Gastroesophageal sphincter (tissue), 4 donors: ENCODE measurements around the gene GNB5. TPM values are rescaled to one million over a fixed set of nuclear protein-coding genes. Genes with fewer than 3 reads are reported as not detected.
A peak's percentile ranks its signal among the peaks of the same experiment; 100 is the strongest.

Experiments
- ATAC-seq: fragments of 150-250 bp; one replicate; pipeline ENCODE4 v1.9.1; 2016; ENCODE audit warnings: mild to moderate bottlenecking, moderate library complexity
- H3K27ac ChIP-seq, 4 donors: fragments of 200-600 bp; sonication (generic) in 3 of 4; 1 replicate in 3 of 4; 2 replicates in 1 of 4; pipeline ENCODE4 v1.5.1; 2016 to 2019
- H3K27me3 ChIP-seq: fragments of 200-600 bp; sonication (generic); one replicate; pipeline ENCODE4 v1.5.1; 2019
- H3K36me3 ChIP-seq, 2 donors: fragments of 200-600 bp; sonication (generic); one replicate each; pipeline ENCODE4 v1.5.1; 2019; ENCODE audit warnings: control low read depth in 1 of 2
- H3K4me1 ChIP-seq, 3 donors: fragments of 200-600 bp; sonication (generic); 1 replicate in 2 of 3; 2 replicates in 1 of 3; pipeline ENCODE4 v1.5.1; 2016 to 2019; ENCODE audit warnings: control low read depth in 2 of 3
- H3K4me3 ChIP-seq, 2 donors: fragments of 200-600 bp; sonication (generic); one replicate each; pipeline ENCODE4 v1.5.1; 2019; ENCODE audit warnings: mild to moderate bottlenecking in 1 of 2, moderate library complexity in 1 of 2
- H3K9me3 ChIP-seq, 3 donors: fragments of 200-600 bp; sonication (generic); one replicate each; pipeline ENCODE4 v1.5.1; 2017 to 2019; ENCODE audit warnings: control low read depth in 2 of 3
- CTCF ChIP-seq, 4 experiments: fragments of 200-600 bp in 2 of 4; fragments of 450-650 bp in 2 of 4; sonication (generic) in 1 of 4; IDR thresholded peaks; one replicate each; pipeline ENCODE4 v1.5.1; 2017 to 2019; ENCODE audit warnings: antibody characterized with exemption in 4 of 4, mild to moderate bottlenecking in 2 of 4, moderate library complexity in 2 of 4
- EP300 ChIP-seq: sonication (generic); formaldehyde crosslinking; IDR thresholded peaks from one replicate; pipeline ENCODE4 v1.6.1; 2017; ENCODE audit warnings: antibody characterized with exemption, mild to moderate bottlenecking
- POLR2A ChIP-seq, 2 donors: fragments of 450-650 bp; IDR thresholded peaks; one replicate each; pipeline ENCODE4 v1.6.1; 2017; ENCODE audit warnings: antibody characterized with exemption in 2 of 2, mild to moderate bottlenecking in 2 of 2, moderate library complexity in 1 of 2
- POLR2AphosphoS5 ChIP-seq: sonication (generic); formaldehyde crosslinking; IDR thresholded peaks from one replicate; pipeline ENCODE4 v1.6.1; 2017; ENCODE audit warnings: antibody characterized with exemption
- WGBS, 2 donors: methylation state at CpG; one replicate each; pipeline ENCODE4 v1.1.5; 2018; ENCODE audit warnings: low coverage in 1 of 2; 5-methylcytosine and 5-hydroxymethylcytosine counted together
- total RNA-seq, 4 donors: library from RNA; depleted of rRNA; stranded (reverse); fragments of >200 nt; gene quantifications; one replicate each; pipeline ENCODE4 v1.1.0, GENCODE V29; 2016

Gene GNB5
- total RNA-seq, 4 donors from 2014 or later = 37.8 to 57.3 (median 47.9) TPM

- 46 to 95% methylated on average over 2 to 5 of the region's 5 CpGs for WGBS, 2 donors
- Histone ChIP-seq H3K27ac (no peak overlapping the region), H3K4me3 (no peak overlapping the region), H3K36me3 (peaks cover 0 to 20% of the 10 kb centered on the region in 2 donors), H3K9me3 (no peaks in the 10 kb centered on the region), H3K4me1 (no peaks in the 10 kb centered on the region), H3K27me3 (no peaks in the 10 kb centered on the region)
- TF ChIP-seq CTCF (IDR thresholded peaks at IDR 0.05) = peak; percentile 58 to 73 (median 70)
- no peak for TF ChIP-seq EP300
- ATAC-seq = peak; percentile 78
Measured at GRCh38 chr15:52227456-52227855, 36.3 kb upstream of the GNB5 start.

- WGBS, 2 donors = 81 to 86% methylated on average over 8 of the region's 8 CpGs
- TF ChIP-seq CTCF (IDR thresholded peaks at IDR 0.05) (no peak), POLR2AphosphoS5 (no peak), EP300 (no peak), POLR2A (IDR thresholded peaks at IDR 0.05) (no peak)
- Histone ChIP-seq H3K4me1 (no peaks in the 10 kb centered on the region), H3K9me3 (no peaks in the 10 kb centered on the region), H3K4me3 (no peak overlapping the region), H3K27me3 (no peaks in the 10 kb centered on the region), H3K27ac (no peak overlapping the region), H3K36me3 (peaks cover 0 to 22% of the 10 kb centered on the region in 2 donors)
- ATAC-seq = no peak
Measured at GRCh38 chr15:52225230-52225629, 34.0 kb upstream of the GNB5 start.

DNA sequence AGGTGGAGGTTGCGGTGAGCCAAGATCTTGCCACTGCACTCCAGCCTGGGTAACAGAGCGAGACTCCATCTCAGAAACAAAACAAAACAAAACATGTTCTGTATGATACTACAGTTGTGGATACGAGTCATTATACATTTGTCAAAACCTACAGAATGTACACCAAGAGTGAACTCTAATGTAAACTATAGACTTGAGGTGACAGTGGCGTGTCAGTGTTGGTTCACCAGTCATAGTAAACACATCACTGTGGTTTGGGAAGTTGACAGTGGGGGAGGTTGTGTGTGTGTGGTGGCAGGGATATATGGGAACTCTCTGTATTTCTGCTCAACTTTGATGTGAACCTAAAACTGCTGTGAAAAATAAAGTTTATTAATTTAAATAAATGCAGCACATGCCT lies 33.0 kb upstream of the GNB5 start:
- no peak for ATAC-seq
- Histone ChIP-seq H3K4me3 (no peak overlapping the region), H3K27me3 (no peaks in the 10 kb centered on the region), H3K9me3 (no peaks in the 10 kb centered on the region), H3K36me3 (peaks cover 0 to 22% of the 10 kb centered on the region in 2 donors), H3K4me1 (no peaks in the 10 kb centered on the region), H3K27ac (no peak overlapping the region)
- TF ChIP-seq EP300 (no peak), CTCF (IDR thresholded peaks at IDR 0.05) (no peak)
- 90 to 96% methylated on average over 4 of the region's 4 CpGs for WGBS, 2 donors

DNA sequence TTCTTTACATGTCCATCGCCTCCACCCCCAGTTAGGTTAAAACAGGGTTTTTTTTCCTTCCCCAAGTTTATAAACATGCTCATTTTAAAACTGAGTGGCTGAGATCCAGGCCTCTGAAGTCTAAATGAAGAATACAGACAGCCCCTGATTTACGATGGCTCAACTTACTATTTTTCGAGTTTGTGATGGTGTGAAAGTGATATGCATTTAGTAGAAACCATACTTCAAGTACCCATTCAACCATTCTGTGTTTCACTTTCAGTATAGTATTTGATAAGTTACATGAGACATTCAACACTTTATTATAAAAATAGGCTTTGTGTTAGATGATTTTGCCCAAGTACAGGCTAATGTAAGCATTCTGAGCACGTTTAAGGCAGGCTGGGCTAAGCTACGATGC lies 30.5 kb upstream of the GNB5 start:
- Histone ChIP-seq H3K4me1 (no peaks in the 10 kb centered on the region), H3K36me3 (peaks cover 0 to 22% of the 10 kb centered on the region in 2 donors), H3K4me3 (no peak overlapping the region), H3K27me3 (no peaks in the 10 kb centered on the region), H3K9me3 (no peaks in the 10 kb centered on the region), H3K27ac (no peak overlapping the region)
- TF ChIP-seq POLR2A (IDR thresholded peaks at IDR 0.05) (no peak), EP300 (no peak), CTCF (IDR thresholded peaks at IDR 0.05) (no peak), POLR2AphosphoS5 (no peak)
- ATAC-seq = no peak
- 53 to 64% methylated on average over 5 of the region's 5 CpGs for WGBS, 2 donors

DNA sequence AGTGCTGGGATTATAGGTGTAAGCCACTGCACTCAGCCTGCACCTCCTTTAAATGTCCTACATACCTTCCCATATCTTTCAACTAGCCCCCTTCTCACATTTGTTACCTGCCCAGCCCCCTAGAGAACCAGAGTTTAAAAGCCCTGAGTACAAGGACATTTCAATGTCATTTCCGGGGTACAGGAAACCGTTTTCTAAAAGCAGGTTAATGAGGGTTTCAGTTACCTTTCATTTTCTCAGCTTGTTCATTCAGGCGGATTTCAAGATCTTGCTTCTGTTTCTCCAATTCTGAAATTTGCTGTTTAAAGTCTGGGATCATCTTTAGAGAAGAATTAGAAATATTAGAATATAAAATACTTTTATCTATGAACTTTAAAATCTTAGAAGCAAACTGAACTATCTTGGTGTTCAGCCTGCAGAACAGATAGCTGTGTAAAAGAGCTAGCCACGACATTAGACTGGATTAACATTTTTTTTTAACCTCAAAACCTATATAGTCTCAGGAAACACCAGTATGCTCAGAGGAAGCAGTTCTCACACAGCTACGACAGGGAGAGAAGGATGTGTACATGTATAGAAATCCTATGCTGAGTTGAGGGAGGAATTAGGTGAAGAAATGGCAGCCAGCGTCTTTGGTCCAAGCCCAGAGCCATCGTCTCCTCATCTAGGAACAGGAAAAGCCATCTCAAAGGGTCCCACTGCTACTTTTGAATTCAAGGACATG lies 29.9 kb upstream of the GNB5 start:
- Histone ChIP-seq H3K9me3 (no peaks in the 10 kb centered on the region), H3K27ac (no peak overlapping the region), H3K36me3 (peaks cover 0 to 22% of the 10 kb centered on the region in 2 donors), H3K27me3 (no peaks in the 10 kb centered on the region), H3K4me1 (no peaks in the 10 kb centered on the region), H3K4me3 (no peak overlapping the region)
- 69 to 88% methylated on average over 5 to 7 of the region's 7 CpGs for WGBS, 2 donors
- ATAC-seq = no peak
- TF ChIP-seq POLR2AphosphoS5 (no peak), CTCF (IDR thresholded peaks at IDR 0.05) (no peak), EP300 (no peak), POLR2A (IDR thresholded peaks at IDR 0.05) (no peak)
